ENCODE data around the gene ARL15. TPM values are rescaled to one million over a fixed set of nuclear protein-coding genes. Genes with fewer than 3 reads are reported as not detected.

ARL15 gene
- total RNA-seq, 1 experiment from 2014 or later = 13.0 TPM

DNA sequence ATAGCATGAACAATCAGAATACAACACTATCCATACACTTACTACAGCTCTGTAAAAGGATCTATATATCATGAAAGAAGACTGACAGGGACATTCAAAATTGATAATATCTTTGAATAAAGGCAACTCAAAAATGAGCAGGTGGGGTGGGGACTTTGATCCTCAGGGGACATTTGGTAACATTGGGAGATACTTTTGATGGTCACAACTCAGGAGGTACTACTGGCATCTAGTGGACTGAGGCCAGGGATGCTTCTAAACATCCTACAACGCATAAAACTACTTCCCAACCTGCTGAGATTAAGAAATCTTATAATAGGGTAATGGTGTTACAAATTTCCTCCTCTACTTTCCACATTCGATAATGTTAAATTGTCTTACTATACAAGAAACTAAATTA lies 243.9 kb downstream of the ARL15 start:
- H3K4me1 ChIP-seq (ENCODE audit: insufficient read depth, low read length) = no peaks in the 10 kb centered on the region
- DNase-seq = no peak
- H2BK12ac ChIP-seq (ENCODE audit: insufficient read length, low read depth, low read length) = no peak overlapping the region
- TF ChIP-seq, protein P1, sequence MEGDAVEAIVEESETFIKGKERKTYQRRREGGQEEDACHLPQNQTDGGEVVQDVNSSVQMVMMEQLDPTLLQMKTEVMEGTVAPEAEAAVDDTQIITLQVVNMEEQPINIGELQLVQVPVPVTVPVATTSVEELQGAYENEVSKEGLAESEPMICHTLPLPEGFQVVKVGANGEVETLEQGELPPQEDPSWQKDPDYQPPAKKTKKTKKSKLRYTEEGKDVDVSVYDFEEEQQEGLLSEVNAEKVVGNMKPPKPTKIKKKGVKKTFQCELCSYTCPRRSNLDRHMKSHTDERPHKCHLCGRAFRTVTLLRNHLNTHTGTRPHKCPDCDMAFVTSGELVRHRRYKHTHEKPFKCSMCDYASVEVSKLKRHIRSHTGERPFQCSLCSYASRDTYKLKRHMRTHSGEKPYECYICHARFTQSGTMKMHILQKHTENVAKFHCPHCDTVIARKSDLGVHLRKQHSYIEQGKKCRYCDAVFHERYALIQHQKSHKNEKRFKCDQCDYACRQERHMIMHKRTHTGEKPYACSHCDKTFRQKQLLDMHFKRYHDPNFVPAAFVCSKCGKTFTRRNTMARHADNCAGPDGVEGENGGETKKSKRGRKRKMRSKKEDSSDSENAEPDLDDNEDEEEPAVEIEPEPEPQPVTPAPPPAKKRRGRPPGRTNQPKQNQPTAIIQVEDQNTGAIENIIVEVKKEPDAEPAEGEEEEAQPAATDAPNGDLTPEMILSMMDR (conservative IDR thresholded peaks at IDR 0.05) = peak; percentile 60
- H3K4ac ChIP-seq (ENCODE audit: low read depth, low read length) = no peak overlapping the region
- H2BK5ac ChIP-seq (ENCODE audit: insufficient read length, low read length) = no peak overlapping the region
- no peak overlapping the region for H2BK15ac ChIP-seq (ENCODE audit: low read depth, low read length)
- peaks cover 0 to 9% (median 0%) of the 10 kb centered on the region in 3 experiments; a peak in 1 of 7 replicates for H3K36me3 Mint-ChIP-seq (ENCODE audit: insufficient read depth in 1 of 3, low read depth in 3 of 3)
- no peak overlapping the region for H2AK5ac ChIP-seq (ENCODE audit: insufficient read length, low read length)
- no peak overlapping the region for H3K4me3 Mint-ChIP-seq
- H3K18ac ChIP-seq (ENCODE audit: insufficient read length, low read depth, low read length) = no peak overlapping the region
- H4K91ac ChIP-seq (ENCODE audit: insufficient read length, low read depth, low read length) = no peak overlapping the region
- no peak overlapping the region for H4K8ac ChIP-seq (replicated peaks; ENCODE audit: insufficient read length, low read depth, low read length)
- no CpG with 5 or more reads among the region's 2 CpGs for whole genome bisulfite sequencing (ENCODE audit: extremely low coverage, insufficient read length, low lambda C conversion rate)
- peaks cover 29 to 45% of the 10 kb centered on the region in 2 experiments for H3K4me1 Mint-ChIP-seq
- H3K79me1 ChIP-seq (ENCODE audit: insufficient read depth, low read depth, low read length, poor library complexity, severe bottlenecking) = no peaks in the 10 kb centered on the region
- H3K27ac ChIP-seq (ENCODE audit: insufficient read length, low read depth, low read length) = no peak overlapping the region
- H3K79me2 ChIP-seq (ENCODE audit: insufficient read depth, low read length) = no peaks in the 10 kb centered on the region
- H4K20me1 ChIP-seq (ENCODE audit: control insufficient read depth, insufficient read depth, insufficient read length) = no peaks in the 10 kb centered on the region
- no peak overlapping the region for H2BK20ac ChIP-seq (ENCODE audit: low read depth, low read length, poor library complexity, severe bottlenecking)
- H3K27me3 Mint-ChIP-seq (ENCODE audit: low read depth) = no peaks in the 10 kb centered on the region
- no peak overlapping the region for H3T11ph ChIP-seq (ENCODE audit: low read length)
- no peak overlapping the region for H3K9ac ChIP-seq (ENCODE audit: extremely low read depth, insufficient read length, low read length)
- H3K23me2 ChIP-seq (ENCODE audit: insufficient read length, low read depth, low read length, poor library complexity, severe bottlenecking) = no peaks in the 10 kb centered on the region
- no peak overlapping the region for H3K4me2 ChIP-seq (ENCODE audit: insufficient read depth, insufficient read length, low read length)
- H3K9me3 Mint-ChIP-seq = no peaks in the 10 kb centered on the region
- H3K9me3 ChIP-seq (ENCODE audit: control insufficient read depth, low read depth, low read length) = no peaks in the 10 kb centered on the region
- no peak overlapping the region for H3K23ac ChIP-seq (ENCODE audit: insufficient read length, low read depth, low read length)
- no peak overlapping the region for H2AFZ ChIP-seq (ENCODE audit: low read length)
- H3K27me3 ChIP-seq (ENCODE audit: insufficient read depth, low read length) = no peaks in the 10 kb centered on the region
- H3K14ac ChIP-seq (ENCODE audit: insufficient read depth, low read length) = no peak overlapping the region
- H4K5ac ChIP-seq (ENCODE audit: insufficient read length, low read depth, low read length) = no peak overlapping the region
- H3K27ac Mint-ChIP-seq = no peak overlapping the region
- no peak overlapping the region for H2BK120ac ChIP-seq (ENCODE audit: low read depth, low read length, poor library complexity, severe bottlenecking)
- H3K56ac ChIP-seq (ENCODE audit: insufficient read length, low read depth, low read length) = no peak overlapping the region
